ENCODE results near the gene UNC119B. TPM values are rescaled to one million over a fixed set of nuclear protein-coding genes. Genes with fewer than 3 reads are reported as not detected.
A peak's percentile ranks its signal among the peaks of the same experiment; 100 is the strongest.

Gene UNC119B
- total RNA-seq: 10 to 100 TPM; 14.3 to 26.1 (median 22.6) TPM
- total RNA-seq (2013): 13.3 TPM
- 15.3 to 73.7 (median 36.3) reads per million in 29 experiments for total RNA-seq

- Mint-ChIP-seq H3K36me3 (peaks cover 8% of the 10 kb centered on the region), H3K4me3 (peak within 1 kb of the TSS; percentile 87 to 90 (median 88)), H3K27me3 (no peaks in the 10 kb centered on the region), H3K9me3 (no peaks in the 10 kb centered on the region), H3K27ac (peak within 1 kb of the TSS; percentile 88 to 90), H3K4me1 (peaks cover 34 to 45% (median 39%) of the 10 kb centered on the region in 3 donors)
- Histone ChIP-seq H3K9me3 (no peaks in the 10 kb centered on the region), H3K4me1 (ENCODE audit: control insufficient read depth in 1 of 2, extremely low read depth in 1 of 2, insufficient read depth in 2 of 2, low read length in 2 of 2) (peaks cover 5 to 23% of the 10 kb centered on the region in 2 experiments), H3K27ac (ENCODE audit: low read length) (peak within 1 kb of the TSS; percentile 46), H3K36me3 (ENCODE audit: control insufficient read depth in 2 of 2, extremely low read depth in 1 of 2, insufficient read depth in 1 of 2, low read length in 1 of 2) (peaks cover 0 to 8% of the 10 kb centered on the region in 2 donors), H3K27me3 (replicated peaks in 1 of 2; ENCODE audit: control insufficient read depth in 2 of 2, extremely low read depth in 1 of 2, insufficient read depth in 2 of 2, low read length in 1 of 2) (no peaks in the 10 kb centered on the region), H3K4me3 (ENCODE audit: control insufficient read depth in 1 of 2, extremely low read depth in 1 of 2, low read length in 1 of 2) (peak within 1 kb of the TSS; percentile 62 to 89)
- ATAC-seq (replicated peaks in 1 of 4): peak; percentile 90 to 94 (median 92)
- ChIA-PET CTCF (interaction anchor here (0.6 to 3.2 kb wide), 5 partner anchors 129 to 418 kb away, joined by 3 to 13 read pairs (median 6); partner anchors contain the start of gene POP5 (in 1 of the 2)), POLR2A (interaction anchor here in 1 of 2 donors (0.7 kb wide), 1 partner anchor 419 kb away, joined by 4 read pairs; no protein-coding TSS in a partner anchor)
- DNase-seq: peak; percentile 30 to 83 (median 64)
- under 1% methylated on average over 56 of the region's 76 CpGs for WGBS (ENCODE audit: insufficient coverage)
Measured at GRCh38 chr12:120710031-120710804, at the start of gene UNC119B. Gene UNC119B, plus strand, starts transcription at chr12:120710458. Its CDS starts 17 bp downstream, at chr12:120710475.

- H3K4me3 Mint-ChIP-seq: no peak overlapping the region
- H3K4me1 ChIP-seq (ENCODE audit: control insufficient read depth in 1 of 2, extremely low read depth in 1 of 2, insufficient read depth in 2 of 2, low read length in 2 of 2): no peaks in the 10 kb centered on the region
- no peaks in the 10 kb centered on the region for H3K36me3 ChIP-seq (ENCODE audit: control insufficient read depth in 2 of 2, extremely low read depth in 1 of 2, insufficient read depth in 1 of 2, low read length in 1 of 2)
- no peak overlapping the region for H3K27ac ChIP-seq (ENCODE audit: low read length)
- H3K27me3 Mint-ChIP-seq: peaks cover 0 to 6% of the 10 kb centered on the region in 2 donors
- ChIA-PET CTCF (interaction anchor here in 1 of 2 donors (1.1 kb wide), 1 partner anchor 15 kb away, joined by 3 read pairs; no protein-coding TSS in a partner anchor), POLR2A (no interaction called here)
- DNase-seq (no peak), ATAC-seq (replicated peaks in 1 of 4) (no peak)
- H3K27me3 ChIP-seq (replicated peaks in 1 of 2; ENCODE audit: control insufficient read depth in 2 of 2, extremely low read depth in 1 of 2, insufficient read depth in 2 of 2, low read length in 1 of 2): peaks cover 0 to 30% of the 10 kb centered on the region in 2 experiments
- H3K4me3 ChIP-seq (ENCODE audit: control insufficient read depth in 1 of 2, extremely low read depth in 1 of 2, low read length in 1 of 2): no peak overlapping the region
- H3K27ac Mint-ChIP-seq: no peak overlapping the region
- H3K9me3 Mint-ChIP-seq: no peaks in the 10 kb centered on the region
- no peaks in the 10 kb centered on the region for H3K36me3 Mint-ChIP-seq
- H3K4me1 Mint-ChIP-seq: no peaks in the 10 kb centered on the region
- no peaks in the 10 kb centered on the region for H3K9me3 ChIP-seq
- 63% methylated on average over 2 of the region's 2 CpGs for whole genome bisulfite sequencing (ENCODE audit: insufficient coverage)
Measured at GRCh38 chr12:120661432-120661831, 48.8 kb upstream of the UNC119B start.

- Mint-ChIP-seq H3K9me3 (no peaks in the 10 kb centered on the region), H3K4me3 (no peak overlapping the region), H3K36me3 (no peaks in the 10 kb centered on the region), H3K4me1 (no peaks in the 10 kb centered on the region), H3K27ac (no peak overlapping the region), H3K27me3 (peaks cover 0 to 6% of the 10 kb centered on the region in 2 donors)
- Histone ChIP-seq H3K9me3 (no peaks in the 10 kb centered on the region), H3K4me1 (ENCODE audit: control insufficient read depth in 1 of 2, extremely low read depth in 1 of 2, insufficient read depth in 2 of 2, low read length in 2 of 2) (no peaks in the 10 kb centered on the region), H3K4me3 (ENCODE audit: control insufficient read depth in 1 of 2, extremely low read depth in 1 of 2, low read length in 1 of 2) (no peak overlapping the region), H3K27me3 (replicated peaks in 1 of 2; ENCODE audit: control insufficient read depth in 2 of 2, extremely low read depth in 1 of 2, insufficient read depth in 2 of 2, low read length in 1 of 2) (peaks cover 0 to 30% of the 10 kb centered on the region in 2 experiments), H3K36me3 (ENCODE audit: control insufficient read depth in 2 of 2, extremely low read depth in 1 of 2, insufficient read depth in 1 of 2, low read length in 1 of 2) (no peaks in the 10 kb centered on the region), H3K27ac (ENCODE audit: low read length) (no peak overlapping the region)
- POLR2A ChIA-PET: no interaction called here
- 44% methylated on average over 2 of the region's 3 CpGs for WGBS (ENCODE audit: insufficient coverage)
- CTCF ChIA-PET: interaction anchor here in 1 of 2 donors (1.0 kb wide), 1 partner anchor 14 kb away, joined by 5 read pairs; no protein-coding TSS in a partner anchor
- ATAC-seq (replicated peaks in 1 of 4): no peak
- no peak for DNase-seq
Measured at GRCh38 chr12:120662879-120663278, 47.4 kb upstream of the UNC119B start.

- no peak overlapping the region for H3K4me3 ChIP-seq (ENCODE audit: control insufficient read depth in 1 of 2, extremely low read depth in 1 of 2, low read length in 1 of 2)
- peaks cover 0 to 6% of the 10 kb centered on the region in 2 donors for H3K27me3 Mint-ChIP-seq
- H3K9me3 ChIP-seq: no peaks in the 10 kb centered on the region
- H3K4me1 ChIP-seq (ENCODE audit: control insufficient read depth in 1 of 2, extremely low read depth in 1 of 2, insufficient read depth in 2 of 2, low read length in 2 of 2): no peaks in the 10 kb centered on the region
- 79% methylated on average over 3 of the region's 5 CpGs for WGBS (ENCODE audit: insufficient coverage)
- no peaks in the 10 kb centered on the region for H3K4me1 Mint-ChIP-seq
- peaks cover 0 to 34% of the 10 kb centered on the region in 2 experiments for H3K27me3 ChIP-seq (replicated peaks in 1 of 2; ENCODE audit: control insufficient read depth in 2 of 2, extremely low read depth in 1 of 2, insufficient read depth in 2 of 2, low read length in 1 of 2)
- H3K36me3 Mint-ChIP-seq: no peaks in the 10 kb centered on the region
- no peak overlapping the region for H3K27ac Mint-ChIP-seq
- no peak overlapping the region for H3K4me3 Mint-ChIP-seq
- no peak overlapping the region for H3K27ac ChIP-seq (ENCODE audit: low read length)
- POLR2A ChIA-PET: no interaction called here
- H3K36me3 ChIP-seq (ENCODE audit: control insufficient read depth in 2 of 2, extremely low read depth in 1 of 2, insufficient read depth in 1 of 2, low read length in 1 of 2): no peaks in the 10 kb centered on the region
- no peaks in the 10 kb centered on the region for H3K9me3 Mint-ChIP-seq
- CTCF ChIA-PET: interaction anchor here in 1 of 2 donors (1.0 kb wide), 1 partner anchor 15 kb away, joined by 5 read pairs; no protein-coding TSS in a partner anchor
- no peak for DNase-seq
- ATAC-seq (replicated peaks in 1 of 4): no peak
Measured at GRCh38 chr12:120663741-120664140, 46.5 kb upstream of the UNC119B start.

GRCh38 chr12:120666571-120667390 is 43.5 kb upstream of the UNC119B start:
- POLR2A ChIA-PET: no interaction called here
- 93% methylated on average over 32 of the region's 34 CpGs for WGBS (ENCODE audit: insufficient coverage)

More at GRCh38 chr12:120666571-120667390, 43.5 kb upstream of the UNC119B start:
- H3K27ac Mint-ChIP-seq: no peak overlapping the region
- H3K9me3 ChIP-seq: no peaks in the 10 kb centered on the region
- no peak overlapping the region for H3K4me3 ChIP-seq (ENCODE audit: control insufficient read depth in 1 of 2, extremely low read depth in 1 of 2, low read length in 1 of 2)
- CTCF ChIA-PET: interaction anchor here (0.7 to 1.6 kb wide), 3 partner anchors 18 to 499 kb away, joined by 3 to 5 read pairs (median 3); no protein-coding TSS in a partner anchor
- H3K36me3 ChIP-seq (ENCODE audit: control insufficient read depth in 2 of 2, extremely low read depth in 1 of 2, insufficient read depth in 1 of 2, low read length in 1 of 2): no peaks in the 10 kb centered on the region
- no peaks in the 10 kb centered on the region for H3K36me3 Mint-ChIP-seq
- no peaks in the 10 kb centered on the region for H3K4me1 ChIP-seq (ENCODE audit: control insufficient read depth in 1 of 2, extremely low read depth in 1 of 2, insufficient read depth in 2 of 2, low read length in 2 of 2)
- H3K4me3 Mint-ChIP-seq: no peak overlapping the region
- H3K4me1 Mint-ChIP-seq: no peaks in the 10 kb centered on the region
- peaks cover 0 to 6% of the 10 kb centered on the region in 2 donors for H3K27me3 Mint-ChIP-seq
- ATAC-seq (replicated peaks in 1 of 4) (no peak), DNase-seq (no peak)
- no peak overlapping the region for H3K27ac ChIP-seq (ENCODE audit: low read length)
- peaks cover 0 to 23% of the 10 kb centered on the region in 2 experiments for H3K27me3 ChIP-seq (replicated peaks in 1 of 2; ENCODE audit: control insufficient read depth in 2 of 2, extremely low read depth in 1 of 2, insufficient read depth in 2 of 2, low read length in 1 of 2)
- no peaks in the 10 kb centered on the region for H3K9me3 Mint-ChIP-seq
